Ishikawa (cell line): Measurements from ENCODE around the gene ABAT.

ENCODE experiments used
- CEBPB ChIP-seq: IDR thresholded peaks from 2 replicates; pipeline ENCODE4 v1.6.1; 2012
- MAX ChIP-seq: IDR thresholded peaks from 2 replicates; pipeline ENCODE4 v1.6.1; 2012
- TAF1 ChIP-seq: IDR thresholded peaks from 2 replicates; pipeline ENCODE4 v1.6.1; 2012; ENCODE audit warnings: low read depth, mild to moderate bottlenecking

DNA sequence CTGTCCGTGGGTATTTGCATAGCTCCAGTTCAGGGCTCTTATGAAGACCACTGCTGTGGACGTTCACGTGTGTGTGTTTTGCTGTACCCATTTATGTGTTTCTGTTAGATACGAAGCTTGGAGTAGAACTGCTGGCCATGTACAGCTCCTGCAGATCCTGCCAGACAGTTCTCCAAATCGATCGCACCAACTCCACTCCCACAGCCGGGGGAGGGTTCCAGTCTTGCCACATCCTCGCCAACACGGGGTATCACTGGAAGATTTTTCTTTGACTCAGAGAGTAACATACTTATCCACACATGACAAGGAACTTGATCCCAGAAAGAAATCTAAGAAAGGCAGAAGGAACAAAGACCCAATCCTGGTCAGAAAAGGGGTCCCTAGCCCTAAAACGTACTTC lies 85.6 kb downstream of the ABAT start:
- TF ChIP-seq CEBPB (no peak), MAX (no peak), TAF1 (no peak)
